CD4-positive, alpha-beta T cell treated with Interleukin-6 at 100 ng/mL for 8 hours (primary cell): ENCODE data around the gene TIGIT.

Source experiments
- DNase-seq: peaks from one replicate; pipeline ENCODE4 v3.0.0-alpha.2; 2020; ENCODE audit warnings: mixed read lengths, low spot score

Gene TIGIT

DNA sequence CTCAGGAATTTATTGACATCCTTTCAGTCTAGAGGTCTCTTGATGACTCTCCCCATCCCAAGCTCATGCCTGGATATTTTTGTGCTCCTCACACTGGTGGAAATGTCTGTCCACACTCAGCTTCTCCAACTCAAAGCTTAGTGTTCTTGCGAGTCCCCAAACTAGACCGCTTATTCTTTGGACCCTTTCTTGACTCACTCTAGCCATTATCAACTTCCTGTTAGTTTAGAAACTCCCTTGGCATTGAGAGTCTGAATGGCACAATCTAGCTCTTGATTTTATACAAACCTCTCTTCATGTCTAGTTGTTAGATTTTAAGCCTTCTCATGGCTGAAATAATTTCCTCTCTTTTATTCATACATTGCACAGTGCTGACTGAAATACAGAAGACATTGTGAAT, 19.6 kb downstream of the TIGIT start:
- DNase-seq = no peak

DNA sequence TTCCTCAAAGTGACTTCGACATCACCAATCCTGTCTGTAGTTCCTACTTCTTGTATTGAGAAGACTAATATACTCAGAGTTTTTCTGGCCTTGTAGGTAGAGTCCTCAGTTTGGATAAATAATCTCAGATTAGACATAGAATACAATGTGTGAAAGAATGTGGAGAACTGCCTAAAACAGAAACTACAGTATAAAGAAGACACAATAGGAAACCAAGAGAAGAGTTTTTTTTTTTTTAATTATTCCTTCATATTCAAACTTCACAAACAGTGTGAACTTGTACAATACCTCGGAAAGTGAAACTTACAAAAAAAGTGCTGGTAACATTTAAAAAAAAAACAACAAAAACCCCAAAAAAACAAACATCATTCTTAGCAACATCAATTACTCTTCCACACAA, 20.5 kb downstream of the TIGIT start:
- no peak for DNase-seq

DNA sequence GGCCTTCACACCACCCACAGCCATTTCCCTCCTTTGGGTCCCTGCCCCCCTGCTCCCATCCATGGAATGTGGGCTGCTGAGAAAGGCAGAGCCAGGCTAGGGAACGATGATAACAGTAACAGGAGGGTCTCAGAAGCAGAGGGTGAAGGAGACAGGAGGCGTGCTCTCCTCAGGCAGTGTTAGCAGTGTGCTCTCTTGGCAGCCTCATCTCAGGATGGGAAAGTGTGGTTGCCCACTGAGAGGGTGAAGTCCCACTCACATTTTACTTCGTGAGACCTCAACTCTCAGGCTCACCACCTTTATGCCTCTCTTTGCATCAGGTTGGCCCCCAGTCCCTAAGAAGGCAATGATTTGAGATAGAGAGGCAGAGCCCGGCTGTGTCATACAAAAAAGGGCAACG, 24.5 kb downstream of the TIGIT start:
- no peak for DNase-seq

DNA sequence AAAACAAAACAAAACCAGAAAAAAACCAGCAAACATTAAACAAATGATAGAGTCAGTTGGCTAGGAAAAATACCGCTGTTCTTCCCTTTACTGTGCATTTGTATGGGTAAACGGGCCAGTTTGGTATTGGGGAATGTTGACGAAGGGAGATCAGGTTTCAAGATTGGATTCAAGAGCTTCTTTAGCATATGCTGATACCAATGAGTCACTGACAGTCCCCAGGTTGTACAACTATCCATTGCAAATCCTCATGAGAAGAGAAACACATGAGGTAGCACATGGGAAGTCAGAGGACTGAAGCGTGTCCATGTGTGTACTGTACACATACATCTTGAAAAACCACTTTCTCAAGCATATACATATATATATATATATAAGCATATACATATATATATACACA, 25.6 kb downstream of the TIGIT start:
- no peak for DNase-seq

DNA sequence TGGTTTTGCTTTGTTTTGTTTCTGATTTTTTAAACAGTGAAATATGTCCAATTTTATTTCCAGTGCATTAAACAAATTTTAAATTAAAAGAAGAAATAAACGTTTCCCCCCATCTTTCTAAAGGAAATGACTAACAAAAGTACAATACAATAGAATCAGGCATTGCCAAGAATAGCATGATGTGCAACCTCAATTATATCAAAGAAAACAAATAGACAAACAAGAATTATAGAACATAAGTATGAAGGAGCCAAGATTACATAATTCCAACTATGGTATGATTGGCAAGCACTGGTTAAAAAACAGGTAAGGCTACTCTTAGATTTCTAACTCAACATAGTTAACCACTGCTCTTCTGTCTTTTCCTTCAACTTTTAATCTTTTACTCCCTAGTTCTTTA, 26.4 kb downstream of the TIGIT start:
- no peak for DNase-seq

DNA sequence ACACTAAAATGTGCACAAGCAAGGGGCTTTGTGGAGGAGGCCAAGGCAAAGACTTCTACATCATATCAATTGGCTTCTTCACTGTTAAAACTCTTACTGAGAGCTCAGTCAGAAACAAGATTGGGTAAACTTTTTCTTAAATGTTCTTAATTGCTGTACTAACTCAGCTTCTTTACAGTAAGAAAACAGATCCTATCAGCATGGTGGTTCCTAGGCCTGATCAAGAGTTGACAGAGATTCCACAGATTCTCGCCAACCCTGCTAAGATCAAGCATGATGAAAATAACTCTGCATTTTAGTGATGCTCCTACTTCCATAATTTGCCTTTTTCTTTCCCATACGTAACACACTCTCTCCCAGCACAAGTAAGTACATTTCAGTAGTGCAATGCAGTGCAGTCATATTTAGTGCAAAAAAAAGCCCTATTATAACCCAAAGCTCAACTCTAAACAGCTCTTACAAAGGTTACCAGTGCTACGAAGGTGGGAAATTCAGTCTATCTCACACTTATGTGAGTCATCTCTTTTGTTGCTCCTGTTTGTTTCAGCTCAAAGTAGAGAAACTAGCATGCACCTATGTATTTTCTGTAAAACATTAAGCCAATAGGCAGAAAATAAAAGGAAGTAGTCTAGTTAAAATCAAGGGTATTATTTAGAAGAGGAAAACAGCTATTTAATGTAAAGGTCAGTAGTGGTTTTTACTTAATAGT, 29.9 kb downstream of the TIGIT start:
- DNase-seq = no peak

DNA sequence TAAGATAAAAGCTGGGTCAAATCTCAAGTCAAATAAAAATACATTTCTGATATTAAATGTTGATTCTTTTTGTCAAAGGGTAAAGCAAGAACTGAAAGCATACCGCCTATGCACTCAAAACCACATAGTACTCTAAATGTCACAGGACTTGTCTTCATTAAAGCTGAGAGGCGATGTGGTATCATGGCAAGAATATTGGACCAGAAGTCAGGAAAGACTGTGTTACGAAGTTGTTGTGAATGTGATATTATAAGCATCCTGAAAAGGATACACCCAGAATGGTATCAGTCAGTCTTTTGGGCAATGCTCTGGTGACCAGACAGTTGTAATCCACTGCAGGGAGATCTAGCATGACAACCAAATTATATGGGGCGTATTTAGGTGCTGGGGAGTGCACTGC, 33.8 kb downstream of the TIGIT start:
- DNase-seq = no peak

DNA sequence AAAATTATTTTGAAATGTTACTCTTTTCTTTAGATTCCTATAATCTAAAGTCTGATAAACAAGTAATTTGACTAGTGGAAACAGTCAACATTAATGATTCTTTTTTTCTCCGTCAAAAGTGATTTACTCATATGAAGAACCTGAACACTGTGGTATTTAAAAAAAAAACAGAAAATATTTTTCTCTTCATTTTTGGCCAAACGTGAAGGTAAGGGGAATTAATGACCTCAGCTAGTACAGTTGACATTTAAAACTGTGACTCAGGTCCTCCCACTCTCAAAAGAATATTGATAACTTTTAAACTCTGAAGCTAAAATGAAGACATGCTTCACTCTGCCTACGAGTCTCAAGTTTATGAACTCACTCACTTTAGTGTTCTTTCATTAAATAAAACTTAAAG, 34.5 kb downstream of the TIGIT start:
- DNase-seq = no peak

DNA sequence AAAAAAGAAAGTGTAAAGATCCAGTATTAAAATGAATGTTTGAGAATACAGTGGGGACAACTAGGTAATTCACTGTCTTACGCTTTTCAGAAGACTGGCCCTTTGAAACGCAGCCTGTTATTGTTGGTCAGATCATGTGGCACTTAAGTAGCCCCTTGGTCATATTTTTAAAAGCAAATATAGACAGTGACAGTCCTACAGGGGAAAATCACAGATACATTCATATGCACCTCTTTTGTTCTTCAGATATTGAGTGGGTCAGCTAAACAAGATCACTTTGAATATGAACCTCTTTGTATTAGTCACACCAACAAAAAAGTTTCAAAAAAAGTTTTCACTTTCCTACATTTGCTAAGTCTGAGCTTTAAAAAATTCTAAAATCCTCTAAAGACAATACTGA, 36.0 kb downstream of the TIGIT start:
- DNase-seq = no peak

DNA sequence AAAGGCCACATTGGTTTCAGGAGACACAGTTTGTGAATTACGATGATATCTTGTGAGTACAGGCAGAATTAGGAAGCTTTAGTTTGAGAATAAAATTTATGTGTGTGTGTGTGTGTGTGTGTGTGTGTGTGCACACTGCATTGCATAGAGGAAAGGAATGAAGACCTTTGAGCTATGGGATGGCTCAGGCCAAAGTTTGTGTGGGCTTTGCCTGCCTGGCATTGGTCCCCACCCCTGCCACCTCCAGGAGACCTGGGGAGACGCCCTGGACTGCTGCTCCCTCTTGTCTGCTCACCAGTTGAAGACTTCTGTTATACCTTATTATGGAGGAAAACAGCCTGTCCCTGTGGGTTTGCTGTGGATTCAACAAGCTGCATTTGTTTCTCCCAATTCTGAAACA, 37.2 kb downstream of the TIGIT start:
- no peak for DNase-seq

DNA sequence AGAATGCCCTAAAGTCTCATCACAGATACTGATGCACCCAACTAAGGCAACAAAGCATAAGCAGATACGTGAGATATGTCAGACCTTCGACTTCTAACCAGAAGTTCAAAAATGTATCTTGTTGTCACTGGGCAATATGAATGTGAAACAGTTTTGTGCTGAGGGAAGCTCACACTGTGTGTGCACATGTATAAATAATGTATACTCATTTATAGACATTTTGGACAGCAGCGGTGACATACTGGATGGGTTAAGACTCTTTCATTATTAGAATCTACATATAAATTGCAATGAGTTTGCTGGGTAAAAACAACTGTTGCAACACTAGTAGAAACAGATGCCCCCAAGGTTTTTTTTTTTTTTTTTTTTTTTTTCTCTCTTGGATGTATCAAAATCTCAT, 37.9 kb downstream of the TIGIT start:
- DNase-seq = no peak

DNA sequence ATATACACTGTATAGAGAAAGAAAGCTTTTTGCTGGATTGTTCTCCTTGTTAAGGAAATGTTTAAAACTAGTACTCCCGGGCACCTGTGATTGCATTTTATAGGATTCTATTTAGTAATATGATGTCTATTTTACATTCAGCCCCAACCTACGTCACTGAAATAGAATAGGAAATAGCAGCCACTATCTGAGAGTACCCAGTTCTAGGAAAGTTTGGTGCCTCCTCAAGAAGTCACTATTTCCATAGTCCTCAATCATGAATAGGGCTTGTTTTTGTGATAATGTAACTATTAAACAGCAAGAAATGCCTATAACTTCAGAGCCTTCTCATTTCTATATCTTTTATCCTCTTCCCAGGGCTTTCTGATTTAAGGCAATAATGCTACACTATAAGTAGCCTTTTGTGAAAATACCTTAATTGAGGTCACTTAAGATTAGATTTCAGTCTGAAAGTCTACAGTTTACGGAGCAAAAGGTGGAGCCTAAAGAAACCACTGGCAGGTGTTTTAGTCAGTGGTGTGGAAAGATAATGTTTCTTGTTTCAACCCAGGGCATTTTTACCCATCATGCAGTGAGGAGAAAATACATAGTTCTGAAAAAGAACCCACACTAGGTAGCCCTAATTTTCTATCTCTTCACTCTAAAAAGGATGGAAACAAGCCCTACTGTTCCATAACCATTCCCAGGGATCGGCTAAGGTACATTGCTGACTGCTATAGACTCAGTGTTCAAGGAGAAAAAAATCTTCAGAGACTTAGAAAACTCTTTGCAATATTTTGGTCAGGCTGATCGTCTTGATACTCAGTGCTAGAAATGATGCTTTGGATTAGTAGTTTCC, 38.7 kb downstream of the TIGIT start:
- DNase-seq = no peak

DNA sequence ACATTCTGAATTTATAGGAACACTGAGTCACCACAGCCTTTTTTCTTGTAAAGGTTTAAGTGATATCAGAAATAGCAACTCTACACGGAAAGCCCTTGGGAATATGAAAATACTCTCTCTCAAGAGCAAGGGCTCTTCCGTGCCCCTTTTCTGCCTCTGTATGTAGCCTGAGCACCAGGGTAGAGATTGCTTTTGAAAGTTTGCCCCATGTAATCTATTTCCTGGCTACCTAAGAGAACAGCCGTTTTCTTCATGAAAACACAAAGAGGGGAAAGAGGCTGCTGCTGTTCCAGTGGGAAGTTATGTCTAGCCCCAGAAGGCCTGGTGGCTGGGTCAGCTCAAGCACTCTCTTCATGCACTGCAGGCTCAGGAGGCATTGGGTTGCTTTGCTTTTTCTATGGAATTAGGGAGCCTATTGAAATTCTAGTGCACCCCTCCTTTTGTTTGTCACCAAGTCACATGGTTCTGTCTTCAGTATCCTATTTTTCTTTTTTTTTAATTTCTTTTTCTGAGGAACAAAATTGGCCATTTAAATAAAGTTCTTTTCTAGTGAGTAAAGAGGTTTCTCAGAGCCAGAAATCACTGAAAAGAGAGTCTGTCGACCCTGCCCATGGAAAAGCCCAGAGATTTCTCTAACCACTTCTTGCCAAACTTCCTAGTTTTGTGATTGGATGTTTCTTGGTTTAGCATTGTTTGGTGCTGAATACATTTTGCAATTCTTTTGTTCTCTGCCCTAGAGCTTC, 39.5 kb downstream of the TIGIT start:
- no peak for DNase-seq

DNA sequence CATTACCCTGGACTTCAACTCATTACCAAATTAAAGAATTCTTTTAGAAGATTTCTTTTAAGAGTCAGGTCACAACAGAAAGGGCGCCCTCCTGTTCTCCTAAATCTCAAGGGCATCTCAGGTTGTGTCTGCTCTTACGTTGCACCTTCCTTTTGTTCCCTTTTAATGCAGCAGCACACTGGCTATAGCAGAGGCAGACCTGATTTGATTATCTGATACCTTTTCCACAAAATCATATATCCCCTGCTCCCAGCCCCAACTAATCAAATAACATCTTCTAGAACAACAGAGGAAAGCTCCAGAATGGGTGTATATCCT, 40.1 kb downstream of the TIGIT start:
- no peak for DNase-seq

DNA sequence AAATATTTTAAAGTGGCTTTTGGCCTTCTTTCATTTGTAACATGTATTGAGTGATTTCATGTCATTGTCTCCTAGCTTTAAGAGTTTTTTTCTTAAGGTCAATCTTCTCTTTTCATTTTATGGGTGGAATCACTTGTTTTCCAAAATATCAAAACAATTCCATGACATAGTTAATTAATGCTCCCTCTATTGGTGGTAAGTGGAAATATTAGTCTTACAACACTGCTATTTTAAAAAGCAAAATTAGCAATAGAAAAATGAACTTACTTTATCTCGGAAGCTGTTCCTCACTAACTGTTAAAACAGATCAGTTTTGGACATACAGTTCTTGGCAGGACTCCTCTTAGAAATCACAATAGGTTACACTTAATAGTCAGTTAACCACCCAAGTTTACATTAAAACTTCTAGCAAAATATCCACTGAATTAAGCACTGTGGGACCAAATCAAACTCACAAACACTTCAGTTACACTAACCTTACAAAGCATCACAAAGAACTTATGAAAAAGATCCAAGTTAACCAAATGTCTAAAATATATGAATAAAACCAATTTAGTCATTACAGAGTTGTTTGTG, 42.4 kb downstream of the TIGIT start:
- DNase-seq = no peak

DNA sequence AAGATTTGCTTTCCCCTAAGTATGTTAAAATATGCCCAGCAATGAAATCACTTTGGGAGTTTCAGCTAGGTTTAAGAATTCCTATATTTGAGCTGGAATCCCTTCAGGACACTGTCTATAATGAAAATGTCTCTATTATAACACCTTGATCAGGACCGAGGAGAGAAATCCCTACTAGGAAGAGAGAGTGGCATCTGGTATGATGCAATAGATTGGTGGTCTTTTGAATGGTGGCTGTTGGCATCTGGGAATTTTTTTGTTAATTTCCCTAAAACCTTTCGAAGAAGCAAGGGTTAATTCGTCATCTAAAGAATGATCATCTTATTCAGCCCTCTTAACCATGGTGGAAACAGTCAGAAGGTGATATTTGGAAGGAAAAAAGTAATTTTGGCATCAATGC, 43.0 kb downstream of the TIGIT start:
- no peak for DNase-seq

DNA sequence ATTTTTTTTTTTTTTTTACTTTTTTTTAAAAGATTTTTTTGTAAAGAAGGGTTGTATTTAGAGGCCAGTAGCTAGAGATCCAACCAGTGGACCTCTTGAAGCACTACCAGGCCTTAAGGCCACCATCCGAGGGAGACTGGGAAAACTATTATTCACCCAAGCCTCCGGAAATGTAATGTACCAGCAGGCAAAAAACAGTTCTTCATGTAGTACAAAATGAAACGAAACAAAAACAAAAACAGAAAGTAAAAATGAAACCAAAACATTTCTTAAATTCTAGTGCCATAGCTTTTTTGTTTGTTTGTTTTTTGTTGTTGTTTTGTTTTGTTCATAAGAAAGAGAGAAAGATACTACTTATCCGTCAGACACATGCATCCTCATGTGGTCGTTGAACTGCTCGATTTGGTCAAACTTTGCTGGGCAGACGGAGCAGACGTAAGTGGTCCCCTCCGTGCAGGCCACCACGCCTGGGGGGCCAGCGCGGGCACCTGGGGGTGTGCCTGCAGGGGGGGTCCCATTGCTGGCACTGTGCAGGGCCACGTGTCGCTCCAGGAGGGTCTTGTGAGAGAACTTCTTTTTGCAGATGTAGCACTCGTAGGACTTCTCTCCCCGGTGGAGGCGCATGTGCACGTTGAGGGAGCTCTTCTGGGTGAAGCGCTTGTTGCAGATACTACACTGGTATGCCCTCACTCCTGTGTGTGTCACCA, 45.0 kb downstream of the TIGIT start:
- DNase-seq = no peak

DNA sequence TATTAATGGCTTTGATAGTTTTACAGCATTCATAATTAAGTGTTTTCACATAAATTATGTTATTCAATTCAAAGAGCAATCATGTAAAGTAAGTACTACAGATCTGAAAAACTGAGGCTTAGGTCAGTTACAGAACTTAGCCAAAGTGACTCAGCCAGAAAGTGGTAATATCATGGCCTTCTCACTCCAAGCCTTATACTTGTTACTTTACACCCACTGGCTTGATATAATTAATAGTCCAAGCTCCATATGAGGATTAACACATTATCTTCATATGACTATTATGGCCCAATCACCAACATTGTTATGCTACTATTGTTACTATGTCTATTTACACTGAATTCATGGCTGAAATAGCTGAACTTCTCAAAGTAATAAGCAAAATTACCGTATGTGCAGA, 50.7 kb downstream of the TIGIT start:
- no peak for DNase-seq

DNA sequence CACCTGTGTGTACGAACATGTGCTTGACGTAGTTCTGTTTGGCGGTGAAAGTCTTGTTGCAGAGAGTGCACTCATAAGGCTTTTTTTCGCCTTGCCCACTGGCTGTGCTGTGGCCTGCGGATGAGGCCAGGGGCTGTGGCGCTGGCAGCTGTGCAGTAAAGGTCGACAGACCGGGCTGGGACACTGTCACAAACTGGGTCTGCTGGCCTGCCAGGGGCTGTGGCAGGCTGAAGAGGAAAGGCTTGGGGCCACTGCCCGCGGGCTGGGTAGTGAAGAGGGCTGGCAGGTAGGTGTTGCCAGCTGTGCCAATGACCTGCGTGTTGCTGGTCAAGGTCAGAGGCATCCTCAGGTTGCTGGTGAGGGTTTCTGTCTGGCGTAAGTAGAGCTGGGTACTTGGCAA, 56.4 kb downstream of the TIGIT start:
- DNase-seq = no peak

DNA sequence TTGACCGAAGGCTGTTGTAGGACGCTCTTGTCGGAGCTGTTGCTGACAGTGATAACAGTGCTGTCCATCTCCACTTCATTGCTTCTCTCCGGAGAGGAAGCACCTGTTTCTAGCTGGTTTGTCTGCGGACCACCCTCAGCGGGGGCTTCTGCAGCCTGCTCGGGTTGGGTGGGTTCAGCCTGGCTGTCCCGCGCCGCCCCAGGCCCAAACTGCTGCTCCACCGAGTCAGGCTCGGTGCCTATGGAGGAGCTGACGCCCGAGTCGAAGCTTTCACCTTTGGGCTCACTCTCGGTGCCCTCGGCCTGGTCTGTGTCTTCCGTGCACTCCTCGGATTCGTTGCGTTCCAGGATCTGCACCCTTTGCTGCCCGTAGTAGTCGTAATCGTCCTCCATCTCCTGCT, 56.9 kb downstream of the TIGIT start:
- no peak for DNase-seq

DNA sequence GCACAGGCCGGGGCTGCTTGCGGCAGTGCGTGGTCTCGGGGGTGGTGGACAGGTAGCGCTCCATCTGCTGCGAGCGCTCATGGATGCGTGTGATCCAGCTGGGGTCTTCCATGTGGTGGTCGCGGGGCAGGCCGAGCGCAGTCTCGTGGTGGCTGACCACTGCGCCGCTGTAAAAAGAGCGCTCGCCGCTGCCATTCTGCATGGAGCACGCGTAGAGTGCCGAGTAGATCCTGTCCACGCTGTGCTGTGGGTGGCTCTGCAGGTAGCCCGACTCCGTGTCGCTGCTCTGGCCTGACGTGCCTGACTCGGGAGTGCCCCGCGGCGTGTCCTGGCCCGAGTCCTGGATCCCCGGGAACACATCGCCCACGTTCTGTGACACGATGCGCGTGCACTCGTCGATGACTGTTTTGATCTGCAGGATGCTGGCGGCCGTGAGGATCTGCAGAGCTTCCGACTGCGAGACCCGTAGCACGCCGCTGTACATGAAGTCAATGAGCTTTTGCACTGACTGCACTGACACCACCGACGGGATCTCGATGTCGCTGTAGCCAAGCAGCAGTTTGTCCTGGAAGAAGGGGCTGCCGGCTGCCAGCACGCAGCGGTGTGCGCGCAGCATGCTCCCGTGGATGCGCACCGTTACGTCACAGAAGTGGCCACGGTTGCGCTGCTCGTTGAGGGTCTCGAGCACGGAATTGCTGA, 57.4 kb downstream of the TIGIT start:
- DNase-seq = no peak

DNA sequence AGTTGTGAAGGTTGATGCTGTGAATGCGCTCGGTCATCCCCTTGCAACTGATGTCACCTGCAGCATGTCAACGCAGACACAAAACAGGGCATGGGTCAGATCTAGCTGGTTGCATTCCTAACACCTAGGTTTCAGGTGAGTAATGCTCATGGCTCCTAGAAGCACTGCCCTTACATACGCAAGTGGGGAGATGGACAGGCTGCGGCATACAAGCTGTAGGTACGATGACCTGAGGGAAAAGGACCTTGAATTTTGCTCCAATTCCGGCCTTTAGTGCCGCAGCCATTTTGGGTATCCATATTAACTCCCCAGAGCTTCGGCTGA, 58.0 kb downstream of the TIGIT start:
- no peak for DNase-seq
